Measurements from ENCODE around the gene ANKRD55. TPM values are rescaled to one million over a fixed set of nuclear protein-coding genes. Genes with fewer than 3 reads are reported as not detected.
"Not testable (repeated sequence)": the region's sequence is repeated elsewhere in the genome, so short reads cannot be mapped to it uniquely, and the experiment has no call there.

ANKRD55 gene
- total RNA-seq, 2 donors from 2014 or later, result 0.27 to 0.29 TPM

DNA sequence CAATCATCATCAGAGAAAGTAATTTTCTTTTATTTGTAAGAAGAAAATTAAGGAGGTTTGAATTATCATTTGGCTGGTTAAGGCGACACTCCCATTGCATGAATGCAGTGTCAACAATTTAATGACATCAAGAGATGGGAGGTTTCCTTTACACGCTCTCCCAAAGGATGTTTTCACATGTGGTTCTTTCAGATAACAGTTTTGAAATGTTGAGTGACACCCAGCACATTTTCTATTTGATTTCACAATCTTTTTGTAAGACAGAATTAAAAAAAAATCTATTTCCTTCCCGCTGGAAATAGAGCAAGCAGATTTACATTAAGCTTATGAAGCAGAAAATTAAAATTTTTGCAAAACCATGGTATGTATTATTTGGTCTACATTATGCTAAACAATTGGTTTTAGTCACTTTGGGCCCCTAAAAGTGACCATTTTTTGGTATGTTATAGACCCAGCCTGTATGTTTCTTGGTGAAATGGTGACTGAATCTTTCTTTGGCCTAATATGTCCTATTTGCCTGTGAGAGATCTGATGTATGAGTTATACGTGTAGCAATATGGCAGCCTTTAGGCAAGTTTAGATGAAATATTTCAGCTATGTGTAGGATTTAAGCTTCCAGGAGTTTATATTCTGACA, 18.9 kb upstream of the ANKRD55 start:
- Mint-ChIP-seq H3K4me3 (no peak overlapping the region), H3K27ac (no peak overlapping the region), H3K9me3 (peaks cover 12% of the 10 kb centered on the region), H3K36me3 (ENCODE audit: low read depth) (no peaks in the 10 kb centered on the region), H3K27me3 (ENCODE audit: insufficient read depth) (no peaks in the 10 kb centered on the region), H3K4me1 (no peaks in the 10 kb centered on the region)
- Histone ChIP-seq H3K27ac (ENCODE audit: low read depth, low read length) (no peak overlapping the region), H3K27me3 (ENCODE audit: control insufficient read depth, insufficient read depth, low read length, poor library complexity, severe bottlenecking) (no peaks in the 10 kb centered on the region), H3K4me3 (ENCODE audit: low read length) (no peak overlapping the region), H3K9ac (ENCODE audit: extremely low read depth, low read length, poor library complexity, severe bottlenecking) (no peak overlapping the region), H3K9me3 (ENCODE audit: control insufficient read depth, low read length) (peaks cover 9% of the 10 kb centered on the region), H3K36me3 (ENCODE audit: control insufficient read depth, insufficient read depth, low read length) (no peaks in the 10 kb centered on the region), H3K4me1 (ENCODE audit: control insufficient read depth, insufficient read depth, low read length) (no peaks in the 10 kb centered on the region)
- TF ChIP-seq CTCF (conservative IDR thresholded peaks at IDR 0.05), result no peak
- WGBS, 2 experiments (ENCODE audit: insufficient coverage in 1 of 2, insufficient read length in 1 of 2), result 93 to 100% methylated on average over 3 to 4 of the region's 4 CpGs
- DNase-seq, result no peak

DNA sequence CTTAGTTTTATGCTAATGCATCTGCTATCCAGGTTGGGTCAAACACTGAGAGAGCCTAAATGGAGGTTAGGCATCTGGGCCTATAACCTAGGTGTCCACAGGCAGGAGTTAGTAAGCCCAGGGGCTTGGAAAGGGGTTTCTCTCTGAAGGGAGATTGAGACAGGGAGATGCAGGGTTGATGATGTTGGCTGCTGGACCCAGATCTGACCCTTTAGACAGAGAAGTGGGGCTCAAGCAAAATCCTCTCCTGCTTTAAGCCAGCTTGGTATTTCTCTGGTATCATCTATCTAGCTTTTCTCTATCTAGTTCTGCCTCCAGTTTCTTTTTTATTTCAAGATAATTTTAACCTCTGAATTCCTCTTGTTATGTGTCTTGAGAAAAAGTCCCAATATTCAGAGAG, 18.3 kb upstream of the ANKRD55 start:
- Histone ChIP-seq H3K9ac (ENCODE audit: extremely low read depth, low read length, poor library complexity, severe bottlenecking) (no peak overlapping the region), H3K36me3 (ENCODE audit: control insufficient read depth, insufficient read depth, low read length) (no peaks in the 10 kb centered on the region), H3K4me3 (ENCODE audit: low read length) (no peak overlapping the region), H3K4me1 (ENCODE audit: control insufficient read depth, insufficient read depth, low read length) (no peaks in the 10 kb centered on the region), H3K9me3 (ENCODE audit: control insufficient read depth, low read length) (peaks cover 9% of the 10 kb centered on the region), H3K27ac (ENCODE audit: low read depth, low read length) (no peak overlapping the region), H3K27me3 (ENCODE audit: control insufficient read depth, insufficient read depth, low read length, poor library complexity, severe bottlenecking) (no peaks in the 10 kb centered on the region)
- Mint-ChIP-seq H3K9me3 (peaks cover 12% of the 10 kb centered on the region), H3K4me1 (no peaks in the 10 kb centered on the region), H3K27ac (no peak overlapping the region), H3K27me3 (ENCODE audit: insufficient read depth) (no peaks in the 10 kb centered on the region), H3K36me3 (ENCODE audit: low read depth) (no peaks in the 10 kb centered on the region), H3K4me3 (no peak overlapping the region)
- no peak for DNase-seq
- TF ChIP-seq CTCF (conservative IDR thresholded peaks at IDR 0.05), result no peak

DNA sequence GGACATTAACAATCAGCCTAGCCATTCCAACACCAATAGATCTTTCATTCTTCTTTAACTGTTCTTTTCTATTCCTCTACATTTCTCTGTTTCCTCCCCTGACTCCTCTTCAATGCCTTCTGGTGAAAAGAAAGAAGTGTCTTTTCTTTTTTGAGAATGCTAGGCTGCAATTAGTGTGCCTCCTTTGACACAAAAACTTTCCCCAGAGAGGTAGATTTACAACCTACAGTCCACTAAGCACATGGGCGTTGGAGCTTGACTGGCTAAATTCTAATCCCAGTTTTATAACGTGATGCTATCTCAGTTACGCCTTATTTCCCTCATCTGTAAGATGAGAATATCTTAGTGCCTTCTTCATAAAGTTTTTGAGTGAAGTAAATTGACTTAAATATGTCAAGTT, 16.9 kb upstream of the ANKRD55 start:
- TF ChIP-seq CTCF (conservative IDR thresholded peaks at IDR 0.05), result no peak
- H3K36me3 Mint-ChIP-seq (ENCODE audit: low read depth), result no peaks in the 10 kb centered on the region
- H3K4me3 Mint-ChIP-seq, result no peak overlapping the region
- WGBS, 2 experiments (ENCODE audit: insufficient coverage in 1 of 2, insufficient read length in 1 of 2), result 92% methylated on average over 2 to 3 of the region's 3 CpGs
- Histone ChIP-seq H3K9ac (ENCODE audit: extremely low read depth, low read length, poor library complexity, severe bottlenecking) (no peak overlapping the region), H3K9me3 (ENCODE audit: control insufficient read depth, low read length) (peaks cover 9% of the 10 kb centered on the region), H3K4me1 (ENCODE audit: control insufficient read depth, insufficient read depth, low read length) (no peaks in the 10 kb centered on the region), H3K4me3 (ENCODE audit: low read length) (no peak overlapping the region), H3K36me3 (ENCODE audit: control insufficient read depth, insufficient read depth, low read length) (no peaks in the 10 kb centered on the region), H3K27me3 (ENCODE audit: control insufficient read depth, insufficient read depth, low read length, poor library complexity, severe bottlenecking) (no peaks in the 10 kb centered on the region), H3K27ac (ENCODE audit: low read depth, low read length) (no peak overlapping the region)
- H3K27me3 Mint-ChIP-seq (ENCODE audit: insufficient read depth), result no peaks in the 10 kb centered on the region
- peaks cover 12% of the 10 kb centered on the region for H3K9me3 Mint-ChIP-seq
- no peaks in the 10 kb centered on the region for H3K4me1 Mint-ChIP-seq
- no peak overlapping the region for H3K27ac Mint-ChIP-seq
- DNase-seq, result no peak

DNA sequence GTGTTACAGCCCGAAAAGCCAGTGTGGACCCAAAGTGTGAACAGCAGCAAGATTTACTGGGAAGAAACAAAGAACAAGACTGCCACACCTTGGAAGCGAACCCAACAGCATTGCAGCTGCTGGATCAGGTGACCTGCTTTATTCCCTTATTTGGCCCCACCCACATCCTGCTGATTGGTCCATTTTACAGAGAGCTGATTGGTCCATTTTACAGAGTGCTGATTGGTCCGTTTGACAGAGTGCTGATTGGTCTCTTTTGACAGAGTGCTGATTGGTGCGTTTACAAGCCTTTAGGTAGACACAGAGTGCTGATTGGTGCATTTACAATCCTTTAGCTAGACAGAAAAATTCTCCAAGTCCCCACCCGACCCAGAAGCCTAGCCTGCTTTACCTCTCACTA, 16.0 kb upstream of the ANKRD55 start:
- not testable (repeated sequence) for H3K4me3 ChIP-seq (ENCODE audit: low read length); DNase-seq; H3K27me3 ChIP-seq (ENCODE audit: control insufficient read depth, insufficient read depth, low read length, poor library complexity, severe bottlenecking); H3K4me3 Mint-ChIP-seq; H3K27me3 Mint-ChIP-seq (ENCODE audit: insufficient read depth); H3K4me1 Mint-ChIP-seq; H3K27ac ChIP-seq (ENCODE audit: low read depth, low read length); H3K9ac ChIP-seq (ENCODE audit: extremely low read depth, low read length, poor library complexity, severe bottlenecking); H3K4me1 ChIP-seq (ENCODE audit: control insufficient read depth, insufficient read depth, low read length); H3K9me3 ChIP-seq (ENCODE audit: control insufficient read depth, low read length); H3K27ac Mint-ChIP-seq; H3K36me3 Mint-ChIP-seq (ENCODE audit: low read depth); H3K36me3 ChIP-seq (ENCODE audit: control insufficient read depth, insufficient read depth, low read length)
- H3K9me3 Mint-ChIP-seq, result peaks cover 12% of the 10 kb centered on the region
- 82 to 87% methylated on average over 3 to 5 of the region's 5 CpGs for WGBS, 2 experiments (ENCODE audit: insufficient coverage in 1 of 2, insufficient read length in 1 of 2)

Data from endodermal cell (in vitro differentiated cells).